ENCODE measurements around the gene ZNF566.

The ZNF566 gene

DNA sequence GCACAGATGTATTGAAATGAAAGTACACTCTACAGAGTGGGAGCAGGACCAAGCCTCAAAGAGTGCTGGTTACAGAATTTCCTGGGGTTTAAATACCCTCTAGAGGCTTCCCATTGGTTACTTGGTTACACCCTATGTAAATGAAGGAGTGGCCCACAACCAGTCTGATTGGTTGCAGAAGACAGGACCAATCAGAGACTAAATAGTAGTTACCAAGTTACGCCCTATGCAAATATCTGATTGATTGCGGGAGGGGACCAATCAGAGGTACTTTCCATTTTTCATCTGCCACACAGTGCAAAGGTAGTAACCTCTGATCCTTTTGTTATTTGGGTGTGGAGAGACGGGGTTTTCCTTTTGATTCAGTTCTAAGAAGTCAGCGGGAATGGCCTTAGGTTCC lies 65.4 kb downstream of the ZNF566 start:
- Histone ChIP-seq H3K4me2 (ENCODE audit: low read length) (no peak overlapping the region), H3K4me3 (ENCODE audit: low read depth, low read length, poor library complexity, severe bottlenecking) (no peak overlapping the region), H2AFZ (ENCODE audit: low read length) (no peak overlapping the region), H3K36me3 (ENCODE audit: insufficient read depth, low read length) (no peaks in the 10 kb centered on the region), H3F3A (ENCODE audit: insufficient read depth, low read length) (no peaks in the 10 kb centered on the region), H4K20me1 (ENCODE audit: insufficient read depth, low read length) (no peaks in the 10 kb centered on the region), H3K27ac (ENCODE audit: low read depth, low read length, poor library complexity, severe bottlenecking) (no peak overlapping the region), H3K9ac (ENCODE audit: low read length) (no peak overlapping the region), H3K27me3 (ENCODE audit: insufficient read depth, low read length) (no peaks in the 10 kb centered on the region), H3K9me2 (ENCODE audit: low read depth, low read length) (no peaks in the 10 kb centered on the region), H3K9me3 (ENCODE audit: low read length) (no peaks in the 10 kb centered on the region), H3K4me1 (ENCODE audit: insufficient read depth, low read length, severe bottlenecking) (peaks cover 3% of the 10 kb centered on the region), H3K79me2 (ENCODE audit: insufficient read depth, low read length) (no peaks in the 10 kb centered on the region)
- TF ChIP-seq, protein P1, sequence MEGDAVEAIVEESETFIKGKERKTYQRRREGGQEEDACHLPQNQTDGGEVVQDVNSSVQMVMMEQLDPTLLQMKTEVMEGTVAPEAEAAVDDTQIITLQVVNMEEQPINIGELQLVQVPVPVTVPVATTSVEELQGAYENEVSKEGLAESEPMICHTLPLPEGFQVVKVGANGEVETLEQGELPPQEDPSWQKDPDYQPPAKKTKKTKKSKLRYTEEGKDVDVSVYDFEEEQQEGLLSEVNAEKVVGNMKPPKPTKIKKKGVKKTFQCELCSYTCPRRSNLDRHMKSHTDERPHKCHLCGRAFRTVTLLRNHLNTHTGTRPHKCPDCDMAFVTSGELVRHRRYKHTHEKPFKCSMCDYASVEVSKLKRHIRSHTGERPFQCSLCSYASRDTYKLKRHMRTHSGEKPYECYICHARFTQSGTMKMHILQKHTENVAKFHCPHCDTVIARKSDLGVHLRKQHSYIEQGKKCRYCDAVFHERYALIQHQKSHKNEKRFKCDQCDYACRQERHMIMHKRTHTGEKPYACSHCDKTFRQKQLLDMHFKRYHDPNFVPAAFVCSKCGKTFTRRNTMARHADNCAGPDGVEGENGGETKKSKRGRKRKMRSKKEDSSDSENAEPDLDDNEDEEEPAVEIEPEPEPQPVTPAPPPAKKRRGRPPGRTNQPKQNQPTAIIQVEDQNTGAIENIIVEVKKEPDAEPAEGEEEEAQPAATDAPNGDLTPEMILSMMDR (IDR thresholded peaks at IDR 0.05; ENCODE audit: low read length), result no peak
- TF ChIP-seq EZH2 (IDR thresholded peaks at IDR 0.05; ENCODE audit: borderline replicate concordance, low read length), result no peak

DNA sequence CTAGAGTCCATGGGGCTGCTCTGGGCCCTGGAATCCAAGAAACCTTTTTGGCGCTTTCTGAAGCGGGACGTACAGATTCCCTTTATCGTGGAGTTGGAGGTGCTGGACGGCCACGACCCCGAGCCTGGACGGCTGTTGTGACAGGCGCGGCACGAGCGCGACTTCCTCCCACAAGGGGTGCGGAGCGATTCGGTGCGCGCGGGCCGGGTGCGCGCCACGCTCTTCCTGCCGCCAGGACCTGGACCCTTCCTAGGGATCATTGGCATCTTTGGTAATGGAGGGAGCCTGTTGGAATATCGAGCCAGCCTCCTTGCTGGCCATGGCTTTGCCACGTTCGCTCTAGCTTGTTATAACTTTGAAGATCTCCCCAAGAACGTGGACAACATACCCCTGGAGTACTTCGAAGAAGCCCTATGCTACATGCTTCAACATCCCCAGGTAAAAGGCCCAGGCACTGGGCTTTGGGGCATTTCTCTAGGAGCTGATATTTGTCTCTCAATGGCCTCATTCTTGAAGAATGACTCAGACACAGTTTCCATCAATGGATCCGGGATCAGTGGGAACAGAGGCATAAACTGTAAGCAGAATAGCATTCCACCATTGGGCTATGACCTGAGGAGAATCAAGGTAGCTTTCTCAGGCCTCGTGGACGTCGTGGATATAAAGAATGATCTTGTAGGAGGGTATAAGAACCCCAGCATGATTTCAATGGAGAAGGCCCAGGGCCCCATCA lies 67.4 kb downstream of the ZNF566 start:
- Histone ChIP-seq H3K79me2 (ENCODE audit: insufficient read depth, low read length) (peaks cover 14% of the 10 kb centered on the region), H3K4me1 (ENCODE audit: insufficient read depth, low read length, severe bottlenecking) (peaks cover 14% of the 10 kb centered on the region), H4K20me1 (ENCODE audit: insufficient read depth, low read length) (no peaks in the 10 kb centered on the region), H3F3A (ENCODE audit: insufficient read depth, low read length) (no peaks in the 10 kb centered on the region), H3K9ac (ENCODE audit: low read length) (no peak overlapping the region), H3K27ac (ENCODE audit: low read depth, low read length, poor library complexity, severe bottlenecking) (no peak overlapping the region), H2AFZ (ENCODE audit: low read length) (no peak overlapping the region), H3K4me2 (ENCODE audit: low read length) (no peak overlapping the region), H3K27me3 (ENCODE audit: insufficient read depth, low read length) (no peaks in the 10 kb centered on the region), H3K4me3 (ENCODE audit: low read depth, low read length, poor library complexity, severe bottlenecking) (no peak overlapping the region), H3K9me2 (ENCODE audit: low read depth, low read length) (no peaks in the 10 kb centered on the region), H3K9me3 (ENCODE audit: low read length) (no peaks in the 10 kb centered on the region), H3K36me3 (ENCODE audit: insufficient read depth, low read length) (peaks cover 6% of the 10 kb centered on the region; the same call in 1 of the 2 replicates)
- TF ChIP-seq, protein P1 (IDR thresholded peaks at IDR 0.05; ENCODE audit: low read length), result no peak
- no peak for TF ChIP-seq EZH2 (IDR thresholded peaks at IDR 0.05; ENCODE audit: borderline replicate concordance, low read length)

DNA sequence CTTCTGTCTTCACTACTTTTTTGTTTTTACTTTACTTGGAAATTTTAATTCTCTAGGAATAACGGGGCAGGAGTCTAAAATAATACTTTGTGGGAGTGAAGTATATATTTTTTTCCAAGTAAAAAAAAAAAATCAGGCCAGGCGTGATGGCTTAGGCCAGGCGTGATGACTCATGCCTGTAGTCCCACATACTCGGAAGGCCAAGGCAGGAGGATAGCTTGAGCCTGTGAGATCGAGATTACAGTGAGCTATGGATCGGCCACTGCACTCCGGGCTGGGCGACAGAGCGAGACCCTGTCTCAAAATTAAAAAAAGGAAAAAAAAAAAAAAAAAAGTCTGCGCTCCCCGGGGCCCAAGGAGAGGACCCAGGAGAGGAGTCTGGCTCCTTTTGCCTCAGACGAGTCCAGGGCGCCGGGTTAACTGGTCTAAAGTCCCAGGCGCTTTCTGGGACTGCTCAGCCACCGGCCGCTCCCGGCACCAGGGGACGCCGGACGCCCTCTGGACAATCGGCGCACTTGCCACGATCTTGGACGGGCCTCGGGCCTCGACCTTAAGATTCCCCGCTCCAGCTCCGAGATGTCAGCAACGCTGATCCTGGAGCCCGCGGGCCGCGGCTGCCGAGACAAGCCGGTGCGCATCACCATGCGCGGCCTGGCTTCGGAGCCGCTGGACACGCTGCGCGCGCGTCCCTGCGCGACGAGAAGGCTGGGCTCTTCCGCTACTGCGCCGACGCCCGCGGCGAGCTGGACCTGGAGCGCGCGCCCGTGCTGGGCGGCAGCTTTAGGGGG lies 68.2 kb downstream of the ZNF566 start:
- Histone ChIP-seq H3K9me2 (ENCODE audit: low read depth, low read length) (no peaks in the 10 kb centered on the region), H3K4me3 (ENCODE audit: low read depth, low read length, poor library complexity, severe bottlenecking) (no peak overlapping the region), H3K27me3 (ENCODE audit: insufficient read depth, low read length) (no peaks in the 10 kb centered on the region), H3K79me2 (ENCODE audit: insufficient read depth, low read length) (peaks cover 20% of the 10 kb centered on the region), H4K20me1 (ENCODE audit: insufficient read depth, low read length) (no peaks in the 10 kb centered on the region), H3F3A (ENCODE audit: insufficient read depth, low read length) (no peaks in the 10 kb centered on the region), H3K9me3 (ENCODE audit: low read length) (peaks cover 2% of the 10 kb centered on the region; the same call in 1 of the 2 replicates), H3K36me3 (ENCODE audit: insufficient read depth, low read length) (peaks cover 13% of the 10 kb centered on the region), H3K27ac (ENCODE audit: low read depth, low read length, poor library complexity, severe bottlenecking) (no peak overlapping the region), H3K4me2 (ENCODE audit: low read length) (no peak overlapping the region), H3K4me1 (ENCODE audit: insufficient read depth, low read length, severe bottlenecking) (peaks cover 14% of the 10 kb centered on the region), H2AFZ (ENCODE audit: low read length) (no peak overlapping the region), H3K9ac (ENCODE audit: low read length) (no peak overlapping the region)
- TF ChIP-seq, protein P1 (IDR thresholded peaks at IDR 0.05; ENCODE audit: low read length), result no peak
- no peak for TF ChIP-seq EZH2 (IDR thresholded peaks at IDR 0.05; ENCODE audit: borderline replicate concordance, low read length)

All from OCI-LY1 (cell line).